ENCODE data around the gene BBOX1.

BBOX1 gene

DNA sequence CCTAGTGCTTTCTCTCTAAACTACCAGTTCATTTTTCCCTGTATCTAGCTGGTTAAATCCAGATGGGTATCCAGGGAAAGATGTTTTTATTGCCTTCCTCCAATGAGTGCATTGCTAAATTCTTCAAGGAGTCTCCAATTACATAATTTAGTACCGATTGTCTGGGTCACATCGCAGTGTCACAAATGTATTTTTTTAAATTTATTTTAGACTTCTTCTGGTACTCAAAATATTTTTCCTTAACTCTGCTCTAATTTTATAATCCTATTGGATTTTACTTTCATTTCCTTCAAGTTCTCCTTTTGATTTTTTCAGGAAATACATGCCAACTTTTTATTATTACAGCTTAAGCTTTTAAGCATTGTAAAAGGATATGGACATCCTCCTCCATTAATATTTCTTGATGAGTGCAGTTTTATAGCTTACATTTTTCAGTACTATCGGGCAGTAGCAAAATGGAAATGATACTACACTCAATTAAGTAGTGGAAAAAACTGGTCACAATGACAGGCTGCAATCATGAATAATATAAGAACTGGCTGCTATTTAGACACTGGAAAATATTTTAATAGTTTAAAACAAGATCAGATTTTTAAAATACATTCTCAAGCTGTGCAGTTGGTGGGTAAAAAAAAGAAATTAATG lies 20.3 kb downstream of the BBOX1 start:
- no peak overlapping the region for H3K4me3 ChIP-seq (ENCODE audit: low read depth, low read length)
- no peak for TF ChIP-seq MYC (IDR thresholded peaks at IDR 0.05; ENCODE audit: low read depth, low read length)
- TF ChIP-seq, protein P1, sequence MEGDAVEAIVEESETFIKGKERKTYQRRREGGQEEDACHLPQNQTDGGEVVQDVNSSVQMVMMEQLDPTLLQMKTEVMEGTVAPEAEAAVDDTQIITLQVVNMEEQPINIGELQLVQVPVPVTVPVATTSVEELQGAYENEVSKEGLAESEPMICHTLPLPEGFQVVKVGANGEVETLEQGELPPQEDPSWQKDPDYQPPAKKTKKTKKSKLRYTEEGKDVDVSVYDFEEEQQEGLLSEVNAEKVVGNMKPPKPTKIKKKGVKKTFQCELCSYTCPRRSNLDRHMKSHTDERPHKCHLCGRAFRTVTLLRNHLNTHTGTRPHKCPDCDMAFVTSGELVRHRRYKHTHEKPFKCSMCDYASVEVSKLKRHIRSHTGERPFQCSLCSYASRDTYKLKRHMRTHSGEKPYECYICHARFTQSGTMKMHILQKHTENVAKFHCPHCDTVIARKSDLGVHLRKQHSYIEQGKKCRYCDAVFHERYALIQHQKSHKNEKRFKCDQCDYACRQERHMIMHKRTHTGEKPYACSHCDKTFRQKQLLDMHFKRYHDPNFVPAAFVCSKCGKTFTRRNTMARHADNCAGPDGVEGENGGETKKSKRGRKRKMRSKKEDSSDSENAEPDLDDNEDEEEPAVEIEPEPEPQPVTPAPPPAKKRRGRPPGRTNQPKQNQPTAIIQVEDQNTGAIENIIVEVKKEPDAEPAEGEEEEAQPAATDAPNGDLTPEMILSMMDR (IDR thresholded peaks at IDR 0.05; ENCODE audit: low read depth, low read length) = no peak
- TF ChIP-seq, protein P2, sequence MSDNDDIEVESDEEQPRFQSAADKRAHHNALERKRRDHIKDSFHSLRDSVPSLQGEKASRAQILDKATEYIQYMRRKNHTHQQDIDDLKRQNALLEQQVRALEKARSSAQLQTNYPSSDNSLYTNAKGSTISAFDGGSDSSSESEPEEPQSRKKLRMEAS (IDR thresholded peaks at IDR 0.05; ENCODE audit: low read depth, low read length) = no peak
- TF ChIP-seq POLR2A (IDR thresholded peaks at IDR 0.05; ENCODE audit: extremely low read depth, insufficient read length) = no peak
- no peak for DNase-seq (ENCODE audit: low read depth)

DNA sequence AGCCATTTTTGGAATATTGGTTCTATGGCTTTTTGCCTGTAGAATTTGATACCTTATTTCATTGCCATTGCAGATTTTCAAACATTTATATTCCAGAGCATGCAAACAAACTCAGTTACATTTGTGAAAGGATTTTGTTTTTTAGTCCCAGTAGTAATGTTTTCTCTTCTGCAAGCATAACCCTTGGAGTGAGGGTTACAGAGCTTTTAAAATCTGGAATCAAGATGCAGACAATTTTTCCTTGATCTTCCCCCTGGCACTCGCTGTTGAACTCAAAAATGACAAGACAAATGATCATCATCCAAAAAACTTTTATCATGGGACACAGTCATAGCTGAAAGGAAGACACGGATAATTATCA lies 20.8 kb downstream of the BBOX1 start:
- no peak for DNase-seq (ENCODE audit: low read depth)
- no peak overlapping the region for H3K4me3 ChIP-seq (ENCODE audit: low read depth, low read length)
- TF ChIP-seq, protein P1 (IDR thresholded peaks at IDR 0.05; ENCODE audit: low read depth, low read length) = no peak
- TF ChIP-seq POLR2A (IDR thresholded peaks at IDR 0.05; ENCODE audit: extremely low read depth, insufficient read length) (no peak), MYC (IDR thresholded peaks at IDR 0.05; ENCODE audit: low read depth, low read length) (no peak)
- TF ChIP-seq, protein P2 (IDR thresholded peaks at IDR 0.05; ENCODE audit: low read depth, low read length) = no peak

DNA sequence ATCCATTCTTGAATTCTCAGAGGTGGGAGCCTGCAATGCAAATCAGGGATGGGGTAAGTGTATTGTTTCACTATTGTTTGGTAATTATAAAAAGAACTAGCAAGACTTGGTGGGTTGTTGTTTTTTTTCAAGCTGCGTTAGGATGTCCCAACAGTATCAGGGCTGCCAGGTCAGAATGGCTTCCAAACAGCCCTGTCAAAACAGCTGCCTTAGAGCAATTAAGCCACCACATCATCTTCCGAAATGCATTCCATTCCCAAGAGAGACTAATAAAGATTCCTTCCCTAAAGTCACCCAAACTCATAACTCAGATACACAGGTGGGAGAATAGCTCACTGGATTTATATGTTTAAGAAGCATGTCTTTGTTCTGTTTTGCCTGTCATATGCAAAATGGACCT lies 23.5 kb downstream of the BBOX1 start:
- H3K4me3 ChIP-seq (ENCODE audit: low read depth, low read length) = no peak overlapping the region
- TF ChIP-seq, protein P2 (IDR thresholded peaks at IDR 0.05; ENCODE audit: low read depth, low read length) = no peak
- TF ChIP-seq, protein P1 (IDR thresholded peaks at IDR 0.05; ENCODE audit: low read depth, low read length) = no peak
- no peak for TF ChIP-seq MYC (IDR thresholded peaks at IDR 0.05; ENCODE audit: low read depth, low read length)
- no peak for TF ChIP-seq POLR2A (IDR thresholded peaks at IDR 0.05; ENCODE audit: extremely low read depth, insufficient read length)
- no peak for DNase-seq (ENCODE audit: low read depth)

DNA sequence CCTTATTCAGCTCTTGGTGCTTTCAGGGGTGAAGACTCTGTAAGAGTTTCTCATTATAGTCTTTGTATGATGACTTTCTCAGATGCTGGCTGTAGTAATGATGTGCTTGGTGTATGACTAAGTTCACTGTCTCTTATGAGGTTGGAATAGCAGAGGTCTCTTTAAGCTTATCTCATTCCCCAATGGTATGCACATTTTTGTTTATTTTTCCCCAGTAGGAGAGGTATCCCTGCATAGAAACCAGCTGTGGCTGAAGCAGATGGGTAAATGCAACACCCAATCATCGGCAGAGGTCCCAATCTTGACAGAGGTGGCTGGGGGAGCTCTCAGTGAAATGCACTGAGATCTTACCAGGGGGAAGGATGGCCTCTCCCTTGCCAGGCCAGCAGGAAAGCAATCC lies 34.6 kb downstream of the BBOX1 start:
- no peak overlapping the region for H3K4me3 ChIP-seq (ENCODE audit: low read depth, low read length)
- no peak for DNase-seq (ENCODE audit: low read depth)
- TF ChIP-seq, protein P2 (IDR thresholded peaks at IDR 0.05; ENCODE audit: low read depth, low read length) = no peak
- no peak for TF ChIP-seq MYC (IDR thresholded peaks at IDR 0.05; ENCODE audit: low read depth, low read length)
- TF ChIP-seq POLR2A (IDR thresholded peaks at IDR 0.05; ENCODE audit: extremely low read depth, insufficient read length) = no peak
- TF ChIP-seq, protein P1 (IDR thresholded peaks at IDR 0.05; ENCODE audit: low read depth, low read length) = no peak

DNA sequence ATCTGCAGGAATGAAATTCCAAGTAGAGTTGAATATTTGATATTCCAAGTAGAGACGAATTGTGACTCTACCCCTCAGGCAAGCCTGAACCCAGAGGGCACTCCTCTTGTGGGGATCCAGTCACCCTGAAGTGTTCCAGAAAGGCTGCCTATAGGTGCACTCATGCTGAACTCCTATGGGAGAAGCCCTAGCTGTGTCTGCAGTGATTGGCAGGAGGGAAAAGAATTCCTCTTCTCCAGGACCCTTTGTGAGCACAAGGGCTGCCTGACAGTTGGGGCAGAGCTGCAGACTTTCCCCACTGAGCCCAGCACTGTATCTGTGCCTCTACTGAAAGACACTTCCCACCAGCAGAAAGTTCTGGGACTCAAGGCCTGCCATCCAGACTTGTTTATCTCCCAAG lies 35.0 kb downstream of the BBOX1 start:
- DNase-seq (ENCODE audit: low read depth) = no peak
- TF ChIP-seq, protein P2 (IDR thresholded peaks at IDR 0.05; ENCODE audit: low read depth, low read length) = no peak
- TF ChIP-seq MYC (IDR thresholded peaks at IDR 0.05; ENCODE audit: low read depth, low read length) (no peak), POLR2A (IDR thresholded peaks at IDR 0.05; ENCODE audit: extremely low read depth, insufficient read length) (no peak)
- TF ChIP-seq, protein P1 (IDR thresholded peaks at IDR 0.05; ENCODE audit: low read depth, low read length) = no peak
- H3K4me3 ChIP-seq (ENCODE audit: low read depth, low read length) = no peak overlapping the region

All from NB4 (cell line).